SK-MEL-5 (cell line): ENCODE measurements around the gene TMTC2. TPM values are rescaled to one million over a fixed set of nuclear protein-coding genes. Genes with fewer than 3 reads are reported as not detected.

Experiments used
- DNase-seq: peaks from one replicate; pipeline ENCODE4 v3.0.0-alpha.2; 2016; ENCODE audit warnings: low read depth, low spot score
- in situ Hi-C: cut with HindIII; loops from 2 replicates; pipeline ENCODE4 v1.10.0; 2016; ENCODE audit warnings: low sequenced_read_pairs, high pct_unique_total_duplicates, low pct_unique_long_range_greater_than_20kb
- total RNA-seq: library from RNA; depleted of rRNA; stranded (reverse); fragments of >200 nt; shearing (Covaris generic); gene quantifications from 2 replicates; pipeline ENCODE4 v1.2.3, GENCODE V29; 2014

Gene TMTC2
- total RNA-seq, 1 experiment from 2014 or later, result 17.8 TPM

GRCh38 chr12:82672811-82673495 is 13.8 kb upstream of the TMTC2 start:
- in situ Hi-C loops, result no loop called here
- DNase-seq, result no peak

- no peak for DNase-seq
- in situ Hi-C loops, result no loop called here
Observed at GRCh38 chr12:82673698-82674097, 13.0 kb upstream of the TMTC2 start.

- in situ Hi-C loops, result no loop called here
- DNase-seq, result no peak
Observed at GRCh38 chr12:82675246-82675645, 11.5 kb upstream of the TMTC2 start.

GRCh38 chr12:82682326-82682725 is 4.4 kb upstream of the TMTC2 start:
- in situ Hi-C loops, result no loop called here
- DNase-seq, result no peak

GRCh38 chr12:82682851-82683261 is 3.9 kb upstream of the TMTC2 start:
- DNase-seq, result no peak
- in situ Hi-C loops, result no loop called here

GRCh38 chr12:82685790-82686167 is 927 bp upstream of the TMTC2 start:
- in situ Hi-C loops, result no loop called here

GRCh38 chr12:82687021-82688011 is 610 bp downstream of the TMTC2 start:
- in situ Hi-C loops, result no loop called here
- DNase-seq, result peak; percentile 29

More at GRCh38 chr12:82685790-82686167, 927 bp upstream of the TMTC2 start:
- peak; percentile 95 for DNase-seq

GRCh38 chr12:82688035-82688501 is 1.4 kb downstream of the TMTC2 start:
- DNase-seq, result peak; percentile 22
- in situ Hi-C loops, result no loop called here

GRCh38 chr12:82688596-82688995 is 1.9 kb downstream of the TMTC2 start:
- in situ Hi-C loops, result no loop called here
- no peak for DNase-seq

GRCh38 chr12:82690006-82690405 is 3.3 kb downstream of the TMTC2 start:
- DNase-seq, result no peak
- in situ Hi-C loops, result no loop called here

- in situ Hi-C loops, result no loop called here
- no peak for DNase-seq
Observed at GRCh38 chr12:82691513-82691912, 4.8 kb downstream of the TMTC2 start.

- no peak for DNase-seq
- in situ Hi-C loops, result no loop called here
Observed at GRCh38 chr12:82694276-82694675, 7.6 kb downstream of the TMTC2 start.

GRCh38 chr12:82694970-82695369 is 8.3 kb downstream of the TMTC2 start:
- in situ Hi-C loops, result no loop called here
- DNase-seq, result no peak

- in situ Hi-C loops, result no loop called here
- DNase-seq, result no peak
Observed at GRCh38 chr12:82695531-82695930, 8.8 kb downstream of the TMTC2 start.

GRCh38 chr12:82696543-82696942 is 9.8 kb downstream of the TMTC2 start:
- in situ Hi-C loops, result no loop called here
- DNase-seq, result no peak

GRCh38 chr12:82698708-82699564 is 12.2 kb downstream of the TMTC2 start:
- peak; percentile 88 for DNase-seq
- in situ Hi-C loops, result no loop called here

- DNase-seq, result no peak
- in situ Hi-C loops, result no loop called here
Observed at GRCh38 chr12:82705774-82706173, 19.1 kb downstream of the TMTC2 start.
